Left lobe of liver (tissue), 2 donors: ENCODE results near the gene GPANK1. TPM values are rescaled to one million over a fixed set of nuclear protein-coding genes. Genes with fewer than 3 reads are reported as not detected.

Experiments
- ATAC-seq: fragments of 200-7000 bp; cut with Tn5 transposase; one replicate; pipeline ENCODE4 v1.9.1; 2020; ENCODE audit warnings: mild to moderate bottlenecking, moderate library complexity
- DNase-seq: peaks from one replicate; pipeline ENCODE4 v3.0.0-alpha.2; 2020; ENCODE audit warnings: low spot score
- total RNA-seq: library from RNA; stranded (reverse); gene quantifications from one replicate; pipeline ENCODE4 v1.2.1, GENCODE V29; 2021
- donor health status: DM: no; HTN: no; CAD: no; lungs with moderate emphysema.
- donor health status: DM: no; HTN: yes; CAD: no.

The GPANK1 gene
- total RNA-seq, 1 donor from 2014 or later, result 7.7 TPM

GRCh38 chr6:31621991-31622390 is 42.8 kb downstream of the GPANK1 start:
- DNase-seq (no peak), ATAC-seq (no peak)

DNA sequence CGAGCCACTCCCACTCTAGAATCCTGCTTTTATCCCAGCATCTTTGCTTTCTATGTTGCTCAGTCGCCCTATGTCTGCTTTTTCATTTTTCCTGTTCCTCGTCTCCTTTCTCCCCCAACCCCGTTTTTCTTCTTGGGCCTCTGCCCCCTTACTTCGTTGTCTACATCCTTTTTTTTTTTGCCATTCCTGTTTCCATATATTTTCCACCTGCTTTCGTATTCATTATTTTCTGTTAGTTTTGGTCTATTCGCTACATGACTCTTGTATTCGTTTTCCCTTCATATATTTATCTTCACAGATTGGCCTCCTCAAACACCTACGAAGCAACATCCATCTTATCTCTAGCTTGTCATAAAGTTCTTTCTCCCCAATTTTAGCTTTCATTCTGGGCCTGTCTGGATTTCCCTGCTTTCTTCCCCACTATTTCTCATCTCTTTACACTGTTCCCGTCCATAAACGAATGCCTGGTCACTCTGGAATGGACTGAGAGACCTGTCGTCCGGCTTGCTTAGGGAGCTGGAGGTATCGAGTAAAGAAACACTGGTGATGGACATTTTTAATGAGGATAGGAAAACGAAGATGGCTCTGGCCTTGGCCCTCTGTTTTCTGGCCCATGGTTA is 43.4 kb downstream of the GPANK1 start:
- DNase-seq (no peak), ATAC-seq (no peak)

DNA sequence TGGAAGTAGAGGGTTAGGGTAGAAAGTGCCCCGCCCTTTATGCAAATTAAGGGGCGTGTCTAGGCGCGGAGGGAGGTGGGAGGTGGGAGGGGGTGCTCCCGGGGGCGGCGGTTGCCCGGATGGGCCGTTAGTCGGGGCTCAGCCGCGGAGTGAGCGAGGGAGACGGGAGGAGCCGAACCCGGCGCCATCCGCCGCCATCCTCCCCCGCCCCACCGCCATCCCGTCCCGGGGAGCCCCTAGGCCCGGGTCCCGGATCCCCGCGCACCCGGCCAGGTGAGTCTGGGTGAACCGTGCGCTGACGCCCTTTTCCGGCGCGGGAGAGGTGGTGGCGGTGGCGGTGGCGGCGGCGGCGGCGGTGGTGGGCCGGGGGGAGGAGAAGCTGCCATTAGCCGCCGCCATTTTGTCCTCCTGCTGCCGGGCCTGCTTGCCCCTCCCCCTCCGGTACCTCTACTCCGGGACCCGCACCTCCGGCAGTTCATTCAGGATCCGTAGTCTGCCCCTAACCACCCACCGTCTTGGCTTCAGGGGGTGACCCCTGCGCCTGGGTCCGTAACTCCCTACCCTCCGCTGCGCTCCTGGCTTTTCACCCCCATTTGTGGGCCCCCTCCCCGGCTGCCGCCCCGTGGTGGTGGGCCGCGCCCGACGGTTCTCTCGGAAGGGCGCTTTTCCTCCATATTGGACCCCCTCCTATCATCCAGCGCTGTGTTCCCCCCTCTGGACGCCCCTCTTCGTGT is 44.0 kb downstream of the GPANK1 start, which contains the start of gene PRRC2A:
Gene PRRC2A, plus strand, starts transcription at position 130 of the 734 bp plus-strand sequence. CDS start 2,075 bp downstream, outside the sequence.
- ATAC-seq, result peak; percentile 87
- DNase-seq, result no peak

GRCh38 chr6:31619805-31620585 is 44.8 kb downstream of the GPANK1 start:
- ATAC-seq (peak; percentile 89), DNase-seq (peak; percentile 98)

DNA sequence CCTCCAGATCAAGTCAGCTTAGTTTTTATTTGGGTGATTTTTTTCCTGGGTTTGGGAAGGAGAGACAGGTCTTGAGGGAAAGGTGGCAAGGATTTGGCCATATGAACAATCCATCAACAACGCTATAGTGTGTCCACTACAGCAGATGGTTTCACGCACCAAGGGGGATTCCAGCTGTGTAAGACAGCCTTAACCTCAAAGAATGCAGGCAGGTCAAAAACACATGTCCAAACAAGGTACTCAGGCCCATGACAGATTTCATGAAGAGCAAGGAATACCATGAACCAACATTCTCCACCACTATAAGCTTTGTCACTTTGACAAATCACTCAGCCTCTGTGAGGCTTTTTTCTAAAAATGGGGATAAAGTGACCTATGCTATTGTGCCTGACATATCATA is 47.8 kb downstream of the GPANK1 start:
- DNase-seq, result no peak

DNA sequence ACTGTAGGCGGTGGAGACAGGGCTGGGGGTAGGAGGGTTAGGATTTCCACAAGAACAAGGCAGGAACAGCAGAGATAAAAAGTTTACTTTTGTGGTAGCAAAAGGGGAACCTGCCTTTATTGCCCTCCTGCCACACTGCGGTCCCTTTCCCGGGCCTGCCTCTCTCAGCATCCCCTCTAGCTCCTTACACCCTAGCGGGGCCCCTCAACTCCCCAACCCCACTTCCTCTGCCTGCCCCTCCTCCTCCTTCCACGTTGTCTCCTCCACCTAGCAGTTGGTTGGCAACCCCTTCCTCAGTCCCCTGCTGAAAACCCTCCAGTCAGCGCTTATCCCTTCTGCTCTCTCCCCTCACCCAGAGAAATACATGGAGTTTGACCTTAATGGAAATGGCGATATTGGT is 49.0 kb downstream of the GPANK1 start:
- no peak for ATAC-seq
- no peak for DNase-seq

More for the DNA sequence above, 47.8 kb downstream of the GPANK1 start:
- ATAC-seq, result no peak

DNA sequence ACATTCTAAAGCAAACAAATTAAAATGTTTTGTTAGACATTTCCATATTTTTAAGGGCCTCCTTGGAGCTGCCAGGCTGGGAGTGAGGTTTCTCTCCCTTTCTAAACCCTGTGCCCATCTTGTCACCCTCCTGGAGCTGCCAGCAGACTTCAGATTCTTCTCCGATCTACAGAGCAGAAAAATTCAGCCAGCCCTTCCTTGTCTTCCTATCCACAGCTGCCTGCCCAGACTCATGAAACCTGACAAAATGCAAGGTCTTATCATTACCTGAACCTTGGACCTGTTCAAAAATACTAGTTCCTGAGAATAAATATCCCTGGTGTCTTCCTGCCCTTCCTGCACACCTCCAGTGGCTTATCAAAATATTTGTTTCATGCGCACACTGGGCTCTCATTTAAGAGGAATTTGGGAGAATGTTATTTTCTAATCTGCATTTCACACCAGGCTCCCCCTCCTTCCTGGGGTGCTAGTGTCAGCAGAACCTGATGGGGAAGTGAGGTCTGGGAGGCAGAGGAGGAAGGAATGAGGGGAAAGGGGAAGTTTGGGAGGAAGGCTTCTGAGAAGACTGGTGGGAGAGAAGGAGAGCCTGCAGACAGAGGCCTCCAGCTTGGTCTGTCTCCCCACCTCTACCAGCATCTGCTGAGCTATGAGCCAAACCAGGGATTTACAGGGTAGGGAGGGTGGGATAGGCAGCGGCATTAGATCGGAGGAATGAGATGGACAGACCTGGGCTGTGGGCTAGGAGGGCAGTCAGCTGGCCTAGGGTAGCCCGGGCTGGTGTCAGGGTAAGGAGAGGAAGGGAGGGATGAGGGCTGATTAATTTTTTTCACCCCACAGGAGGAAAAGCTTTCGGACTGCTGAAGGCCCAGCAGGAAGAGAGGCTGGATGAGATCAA is 49.9 kb downstream of the GPANK1 start, which contains the start of gene AIF1:
Gene AIF1, plus strand, starts transcription at position 551 of the 895 bp plus-strand sequence. Its CDS starts 96 bp downstream, at position 647.
- ATAC-seq, result peak; percentile 75

DNA sequence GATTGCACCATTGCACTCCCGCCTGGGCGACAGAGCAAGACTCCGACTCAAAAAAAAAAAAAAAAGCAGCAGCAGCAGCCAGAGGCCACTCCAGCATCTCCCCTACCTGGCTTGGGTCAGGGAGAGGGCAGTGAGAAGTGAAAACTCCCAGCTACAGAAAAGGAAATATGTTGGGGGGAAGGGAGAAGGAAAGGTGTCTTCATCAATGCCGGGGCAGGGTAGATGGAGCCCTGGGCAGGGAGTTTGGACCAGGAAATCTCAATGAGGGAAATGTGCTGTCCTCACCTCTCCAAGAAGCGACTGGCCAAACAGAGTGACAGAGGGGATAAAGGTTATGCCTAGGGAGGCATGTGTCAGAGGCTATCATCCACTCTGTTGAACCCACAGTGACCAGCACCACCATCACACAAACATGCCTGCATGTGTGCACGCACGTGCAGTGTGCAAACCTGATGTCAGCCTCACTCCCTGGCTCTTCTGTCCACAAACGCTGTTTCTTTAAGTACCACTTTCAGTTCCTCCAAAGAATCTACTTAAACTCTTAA is 50.6 kb downstream of the GPANK1 start:
- DNase-seq (no peak), ATAC-seq (peak; percentile 50)

More for the DNA sequence above, 49.9 kb downstream of the GPANK1 start, which contains the start of gene AIF1:
- DNase-seq, result no peak

Other genes with a start within 250 kb of the GPANK1 start
- 0.78 TPM for gene MICB, start 166.9 kb downstream of the GPANK1 start, total RNA-seq
- gene MCCD1, start 136.0 kb downstream of the GPANK1 start, total RNA-seq, result not detected
- 126 TPM for gene DDX39B, start 123.0 kb downstream of the GPANK1 start, total RNA-seq
- gene ATP6V1G2, start 118.4 kb downstream of the GPANK1 start, total RNA-seq, result not detected
- 9.4 TPM for gene NFKBIL1, start 117.4 kb downstream of the GPANK1 start, total RNA-seq
- 0.93 TPM for gene LTA, start 92.7 kb downstream of the GPANK1 start, total RNA-seq
- 0.68 TPM for gene TNF, start 89.4 kb downstream of the GPANK1 start, total RNA-seq
- 1.7 TPM for gene LTB, start 82.6 kb downstream of the GPANK1 start, total RNA-seq
- gene LST1, start 78.7 kb downstream of the GPANK1 start, total RNA-seq, result 10.2 TPM
- not detected for gene NCR3, start 72.0 kb downstream of the GPANK1 start, total RNA-seq
- gene AIF1, start 49.8 kb downstream of the GPANK1 start, total RNA-seq, result 7.2 TPM
- gene PRRC2A, start 44.3 kb downstream of the GPANK1 start, total RNA-seq, result 47.3 TPM
- gene BAG6, start 12.3 kb downstream of the GPANK1 start, total RNA-seq, result 141 TPM
- 97.1 TPM for gene APOM, start 9.1 kb downstream of the GPANK1 start, total RNA-seq
- gene C6orf47, start 4.2 kb downstream of the GPANK1 start, total RNA-seq, result 7.9 TPM
- 45.8 TPM for gene CSNK2B, start 1.1 kb upstream of the GPANK1 start, total RNA-seq
- gene LY6G5B, start 5.0 kb upstream of the GPANK1 start, total RNA-seq, result 4.0 TPM
- 0.88 TPM for gene LY6G5C, start 16.1 kb upstream of the GPANK1 start, total RNA-seq
- gene ABHD16A, start 38.3 kb upstream of the GPANK1 start, total RNA-seq, result 35.1 TPM
- gene LY6G6F, start 41.9 kb upstream of the GPANK1 start, total RNA-seq, result not detected
- gene LY6G6D, start 50.4 kb upstream of the GPANK1 start, total RNA-seq, result not detected
- not detected for gene LY6G6C, start 56.7 kb upstream of the GPANK1 start, total RNA-seq
- 0.33 TPM for gene MPIG6B, start 58.4 kb upstream of the GPANK1 start, total RNA-seq
- gene DDAH2, start 64.3 kb upstream of the GPANK1 start, total RNA-seq, result 22.2 TPM
- gene CLIC1, start 71.5 kb upstream of the GPANK1 start, total RNA-seq, result 37.7 TPM
- 5.2 TPM for gene MSH5, start 75.0 kb upstream of the GPANK1 start, total RNA-seq
- 0.73 TPM for gene SAPCD1, start 97.7 kb upstream of the GPANK1 start, total RNA-seq
- 2.3 TPM for gene VWA7, start 112.3 kb upstream of the GPANK1 start, total RNA-seq
- 52.6 TPM for gene VARS1, start 130.8 kb upstream of the GPANK1 start, total RNA-seq
- gene LSM2, start 142.0 kb upstream of the GPANK1 start, total RNA-seq, result 9.8 TPM
- 0.60 TPM for gene HSPA1L, start 150.3 kb upstream of the GPANK1 start, total RNA-seq
- gene HSPA1A, start 150.5 kb upstream of the GPANK1 start, total RNA-seq, result 89.1 TPM
- gene HSPA1B, start 162.7 kb upstream of the GPANK1 start, total RNA-seq, result 50.8 TPM
- gene NEU1, start 197.8 kb upstream of the GPANK1 start, total RNA-seq, result 20.1 TPM
- 0.86 TPM for gene SLC44A4, start 214.0 kb upstream of the GPANK1 start, total RNA-seq
- gene EHMT2, start 232.7 kb upstream of the GPANK1 start, total RNA-seq, result 15.7 TPM
- 0.86 TPM for gene ZBTB12, start 237.1 kb upstream of the GPANK1 start, total RNA-seq